SKM-1 (cell line): ENCODE results near the gene RECQL5.
"Not testable (repeated sequence)": the region's sequence is repeated elsewhere in the genome, so short reads cannot be mapped to it uniquely, and the experiment has no call there.

Source experiments
- DNase-seq: peaks from one replicate; lab custom pipeline; 2025; ENCODE audit not compliant: unreplicated experiment; lab: John Stamatoyannopoulos, UW

Gene RECQL5

GRCh38 chr17:75595920-75596313, 71.0 kb downstream of the RECQL5 start:
- no peak for DNase-seq

GRCh38 chr17:75595284-75595919, 71.6 kb downstream of the RECQL5 start:
- no peak for DNase-seq

GRCh38 chr17:75594499-75595283, 72.3 kb downstream of the RECQL5 start:
- no peak for DNase-seq

- DNase-seq = not testable (repeated sequence)
These were observed 73.5 kb downstream of the RECQL5 start for GRCh38 chr17:75593430-75593829.

- no peak for DNase-seq
These were observed 74.5 kb downstream of the RECQL5 start for GRCh38 chr17:75592348-75593020.

- DNase-seq = no peak
These were observed 75.1 kb downstream of the RECQL5 start for GRCh38 chr17:75591722-75592302.

GRCh38 chr17:75590849-75591721, 75.9 kb downstream of the RECQL5 start:
- DNase-seq = no peak

GRCh38 chr17:75590314-75590761, 76.6 kb downstream of the RECQL5 start:
- DNase-seq = no peak

GRCh38 chr17:75589919-75590303, 77.0 kb downstream of the RECQL5 start:
- no peak for DNase-seq

- DNase-seq = peak; percentile 72
These were observed 77.7 kb downstream of the RECQL5 start for GRCh38 chr17:75589012-75589918.

- no peak for DNase-seq
These were observed 78.3 kb downstream of the RECQL5 start for GRCh38 chr17:75588596-75589011.

- DNase-seq = peak; percentile 60
These were observed 79.0 kb downstream of the RECQL5 start, which contains the start of gene MYO15B for GRCh38 chr17:75587675-75588595. TSS of gene MYO15B (plus strand) at chr17:75587800. CDS start at chr17:75588058, 258 bp downstream.

- DNase-seq = no peak
These were observed 82.1 kb downstream of the RECQL5 start for GRCh38 chr17:75584849-75585175.

GRCh38 chr17:75583197-75583596, 83.8 kb downstream of the RECQL5 start:
- DNase-seq = not testable (repeated sequence)

GRCh38 chr17:75581121-75581725, 85.7 kb downstream of the RECQL5 start:
- not testable (repeated sequence) for DNase-seq
